ENCODE measurements around the gene FKBP4. TPM values are rescaled to one million over a fixed set of nuclear protein-coding genes. Genes with fewer than 3 reads are reported as not detected.

The FKBP4 gene
- total and polyA plus RNA-seq, 12 donors, result 18.9 to 110 (median 44.3) TPM

DNA sequence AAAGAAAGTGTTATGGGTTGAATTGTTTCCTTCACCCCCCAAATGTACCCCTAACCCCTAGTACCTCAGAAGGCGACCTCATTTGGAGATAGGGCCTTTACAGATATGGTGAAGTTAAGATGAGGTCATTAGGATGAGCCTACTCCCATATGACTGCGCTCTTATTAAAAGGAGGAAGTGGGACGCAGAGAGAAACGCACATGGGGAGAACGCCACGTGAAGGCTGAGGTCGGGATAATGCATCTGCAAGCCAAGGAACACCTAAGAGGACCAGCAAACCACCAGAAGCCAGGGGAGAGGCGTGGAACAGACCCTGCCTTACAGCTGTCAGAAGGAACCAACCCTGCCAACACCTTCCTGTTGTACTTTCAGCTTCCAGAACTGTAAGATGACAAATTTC is 41.8 kb downstream of the FKBP4 start:
- Histone ChIP-seq H3K27me3 (no peaks in the 10 kb centered on the region), H3K9me3 (replicated peaks in 1 of 3) (no peaks in the 10 kb centered on the region), H3K4me1 (replicated peaks in 1 of 2) (peaks cover 7 to 11% of the 10 kb centered on the region in 2 donors), H3K36me3 (replicated peaks in 1 of 2) (no peaks in the 10 kb centered on the region), H3K4me3 (no peak overlapping the region), H3K27ac (no peak overlapping the region)
- no peak for DNase-seq
- intact Hi-C loops (cut with DNase I), result no loop called here
- WGBS, 4 donors, result 70 to 96% (median 84%) methylated on average over 8 of the region's 8 CpGs
- no peak for TF ChIP-seq POLR2A (IDR thresholded peaks at IDR 0.05)
- TF ChIP-seq, protein P1, sequence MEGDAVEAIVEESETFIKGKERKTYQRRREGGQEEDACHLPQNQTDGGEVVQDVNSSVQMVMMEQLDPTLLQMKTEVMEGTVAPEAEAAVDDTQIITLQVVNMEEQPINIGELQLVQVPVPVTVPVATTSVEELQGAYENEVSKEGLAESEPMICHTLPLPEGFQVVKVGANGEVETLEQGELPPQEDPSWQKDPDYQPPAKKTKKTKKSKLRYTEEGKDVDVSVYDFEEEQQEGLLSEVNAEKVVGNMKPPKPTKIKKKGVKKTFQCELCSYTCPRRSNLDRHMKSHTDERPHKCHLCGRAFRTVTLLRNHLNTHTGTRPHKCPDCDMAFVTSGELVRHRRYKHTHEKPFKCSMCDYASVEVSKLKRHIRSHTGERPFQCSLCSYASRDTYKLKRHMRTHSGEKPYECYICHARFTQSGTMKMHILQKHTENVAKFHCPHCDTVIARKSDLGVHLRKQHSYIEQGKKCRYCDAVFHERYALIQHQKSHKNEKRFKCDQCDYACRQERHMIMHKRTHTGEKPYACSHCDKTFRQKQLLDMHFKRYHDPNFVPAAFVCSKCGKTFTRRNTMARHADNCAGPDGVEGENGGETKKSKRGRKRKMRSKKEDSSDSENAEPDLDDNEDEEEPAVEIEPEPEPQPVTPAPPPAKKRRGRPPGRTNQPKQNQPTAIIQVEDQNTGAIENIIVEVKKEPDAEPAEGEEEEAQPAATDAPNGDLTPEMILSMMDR (IDR thresholded peaks at IDR 0.05), result no peak

DNA sequence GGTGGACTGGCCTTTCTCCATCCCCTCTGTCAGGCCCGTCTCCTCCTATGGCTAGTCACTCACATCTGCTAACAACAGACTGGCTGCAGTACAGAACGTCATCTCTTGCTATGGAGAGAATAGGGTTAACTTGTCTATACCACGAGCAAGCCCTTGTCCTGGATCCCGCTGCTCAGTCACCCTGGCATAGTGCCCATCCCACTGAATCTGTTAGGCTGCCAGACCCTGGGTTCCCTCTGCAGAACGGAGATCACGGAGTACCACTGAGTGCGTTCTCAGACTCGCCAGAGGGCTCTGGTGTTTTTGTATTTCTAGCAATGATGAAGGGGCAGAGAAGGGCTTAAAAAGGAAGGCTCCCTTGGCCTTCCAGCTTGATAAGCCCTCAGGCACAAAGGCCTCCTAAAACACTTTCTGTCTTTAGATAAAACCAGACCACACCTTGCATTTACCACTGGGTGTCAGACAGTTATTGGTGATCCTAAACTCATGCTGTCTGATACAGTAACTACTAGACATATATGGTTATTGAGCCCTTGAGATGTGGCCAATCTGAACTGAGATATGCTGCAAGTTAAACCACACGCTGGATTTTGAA is 46.4 kb downstream of the FKBP4 start:
- 60 to 64% (median 64%) methylated on average over 3 to 9 of the region's 9 CpGs for WGBS, 4 donors
- no peak for TF ChIP-seq POLR2A (IDR thresholded peaks at IDR 0.05)
- TF ChIP-seq, protein P1 (IDR thresholded peaks at IDR 0.05), result no peak
- H3K27me3 ChIP-seq, result no peaks in the 10 kb centered on the region
- intact Hi-C loops (cut with DNase I), result no loop called here
- no peaks in the 10 kb centered on the region for H3K4me1 ChIP-seq (replicated peaks in 1 of 2)
- H3K4me3 ChIP-seq, result no peak overlapping the region
- no peak overlapping the region for H3K27ac ChIP-seq
- H3K36me3 ChIP-seq (replicated peaks in 1 of 2), result no peaks in the 10 kb centered on the region
- H3K9me3 ChIP-seq (replicated peaks in 1 of 3), result no peaks in the 10 kb centered on the region
- DNase-seq, result peak in 2 of 7 donors; percentile 10 to 60

DNA sequence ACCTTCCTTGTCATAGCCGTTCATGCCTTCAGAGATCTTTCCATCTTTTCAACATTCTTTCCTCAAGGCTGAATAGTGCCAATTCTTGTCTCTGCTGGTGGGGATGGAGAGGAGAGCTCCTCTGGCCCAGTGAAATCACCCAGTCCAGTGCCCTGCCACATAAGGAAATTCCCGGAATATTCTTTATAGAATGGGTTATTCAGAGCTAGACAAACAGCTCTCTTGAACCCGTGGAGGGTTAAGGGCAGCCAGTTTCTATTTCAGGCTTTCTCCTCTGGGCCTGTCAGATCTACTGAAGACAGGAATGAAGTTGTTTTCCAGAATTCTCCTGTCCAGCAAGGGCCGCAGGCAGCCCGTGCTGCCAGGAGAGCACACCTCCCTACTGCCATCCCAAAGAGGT is 48.2 kb downstream of the FKBP4 start:
- peak overlapping the region in 2 of 5 donors; percentile 49 to 74 for H3K27ac ChIP-seq
- 68 to 74% (median 70%) methylated on average over 4 to 5 of the region's 5 CpGs for WGBS, 4 donors
- TF ChIP-seq, protein P1 (IDR thresholded peaks at IDR 0.05), result no peak
- no peak for TF ChIP-seq POLR2A (IDR thresholded peaks at IDR 0.05)
- no peaks in the 10 kb centered on the region for H3K27me3 ChIP-seq
- H3K4me1 ChIP-seq (replicated peaks in 1 of 2), result no peaks in the 10 kb centered on the region
- H3K36me3 ChIP-seq (replicated peaks in 1 of 2), result no peaks in the 10 kb centered on the region
- intact Hi-C loops (cut with DNase I), result no loop called here
- DNase-seq, result no peak
- H3K4me3 ChIP-seq, result no peak overlapping the region
- H3K9me3 ChIP-seq (replicated peaks in 1 of 3), result no peaks in the 10 kb centered on the region

DNA sequence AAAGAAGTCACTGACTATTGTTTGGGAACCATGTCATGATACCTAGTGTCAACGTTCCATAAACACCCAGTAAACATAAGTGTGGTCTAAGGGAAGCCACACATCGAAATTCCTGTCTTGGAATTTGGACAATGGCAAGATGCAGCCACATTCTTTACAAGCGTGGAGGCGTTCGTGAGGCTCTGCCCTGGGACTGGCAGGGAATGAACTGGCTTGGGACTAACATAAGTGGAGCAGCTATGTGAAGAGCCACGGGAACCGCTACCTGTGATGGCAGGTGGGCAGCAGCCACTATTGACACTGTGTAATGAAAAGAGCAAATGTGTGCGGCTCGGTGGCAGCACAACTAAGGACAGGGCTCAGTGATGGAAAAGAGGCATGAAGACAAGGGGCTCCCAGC is 50.0 kb downstream of the FKBP4 start:
- WGBS, 4 donors, result 73 to 88% (median 83%) methylated on average over 8 to 9 of the region's 9 CpGs
- peak overlapping the region in 3 of 5 donors; percentile 21 to 79 (median 68) for H3K27ac ChIP-seq

More for the DNA sequence above, 50.0 kb downstream of the FKBP4 start:
- no peak for TF ChIP-seq POLR2A (IDR thresholded peaks at IDR 0.05)
- TF ChIP-seq, protein P1 (IDR thresholded peaks at IDR 0.05), result no peak
- Histone ChIP-seq H3K4me3 (no peak overlapping the region), H3K4me1 (replicated peaks in 1 of 2) (no peaks in the 10 kb centered on the region), H3K27me3 (no peaks in the 10 kb centered on the region), H3K36me3 (replicated peaks in 1 of 2) (no peaks in the 10 kb centered on the region), H3K9me3 (replicated peaks in 1 of 3) (no peaks in the 10 kb centered on the region)
- intact Hi-C loops (cut with DNase I), result no loop called here
- DNase-seq, result no peak

All from adrenal gland (tissue), 12 donors.